Hematopoietic multipotent progenitor cell treated with erythropoietin and hydrocortisone succinate and interleukin-3 and kit ligand, for 4 days (in vitro differentiated cells): ENCODE data around the gene NPHS1.

Experiments used
- DNase-seq: peaks from one replicate; pipeline ENCODE4 v3.0.0-alpha.2; 2015

The NPHS1 gene

GRCh38 chr19:35872180-35872579, 19.9 kb upstream of the NPHS1 start:
- no peak for DNase-seq

- DNase-seq = no peak
Measured at GRCh38 chr19:35871611-35872010, 19.3 kb upstream of the NPHS1 start.

- no peak for DNase-seq
Measured at GRCh38 chr19:35870798-35871197, 18.5 kb upstream of the NPHS1 start.

- peak; percentile 86 for DNase-seq
Measured at GRCh38 chr19:35870124-35870736, 17.9 kb upstream of the NPHS1 start.

GRCh38 chr19:35869327-35870123, 17.2 kb upstream of the NPHS1 start:
- DNase-seq = peak; percentile 96

GRCh38 chr19:35868823-35869326, 16.6 kb upstream of the NPHS1 start:
- DNase-seq = no peak

- DNase-seq = peak; percentile 64
Measured at GRCh38 chr19:35868172-35868822, 16.0 kb upstream of the NPHS1 start, which contains the start of gene APLP1. APLP1 (plus strand) TSS chr19:35868574; CDS start chr19:35868637, 63 bp downstream.

GRCh38 chr19:35863018-35863417, 10.7 kb upstream of the NPHS1 start:
- no peak for DNase-seq

- DNase-seq = no peak
Measured at GRCh38 chr19:35862528-35862927, 10.2 kb upstream of the NPHS1 start.

GRCh38 chr19:35861640-35862160, 9.4 kb upstream of the NPHS1 start:
- DNase-seq = no peak

GRCh38 chr19:35860818-35861639, 8.7 kb upstream of the NPHS1 start:
- DNase-seq = no peak

GRCh38 chr19:35860436-35860817, 8.1 kb upstream of the NPHS1 start:
- DNase-seq = no peak

- no peak for DNase-seq
Measured at GRCh38 chr19:35859414-35859813, 7.1 kb upstream of the NPHS1 start.

GRCh38 chr19:35858311-35858710, 6.0 kb upstream of the NPHS1 start:
- no peak for DNase-seq

GRCh38 chr19:35856546-35857149, 4.3 kb upstream of the NPHS1 start, which contains the start of gene KIRREL2:
KIRREL2 (plus strand) TSS chr19:35856911; CDS start chr19:35857120, 209 bp downstream.
- peak; percentile 28 for DNase-seq

- DNase-seq = no peak
Measured at GRCh38 chr19:35853038-35853756, 893 bp upstream of the NPHS1 start.

- no peak for DNase-seq
Measured at GRCh38 chr19:35851213-35852028, 883 bp downstream of the NPHS1 start.

- no peak for DNase-seq
Measured at GRCh38 chr19:35848919-35849505, 3.3 kb downstream of the NPHS1 start.

- no peak for DNase-seq
Measured at GRCh38 chr19:35848486-35848885, 3.8 kb downstream of the NPHS1 start.

GRCh38 chr19:35847911-35848310, 4.4 kb downstream of the NPHS1 start:
- no peak for DNase-seq
